CD14-positive monocyte (primary cell): ENCODE results near the gene LMX1B. TPM values are rescaled to one million over a fixed set of nuclear protein-coding genes. Genes with fewer than 3 reads are reported as not detected.

Experiments used
- DNase-seq, 3 donors: peaks; one replicate each; pipeline ENCODE4 v3.0.0-alpha.2; 2011 to 2022
- H2AFZ ChIP-seq: 2 replicates; pipeline ENCODE4 v1.6.0; 2012; ENCODE audit warnings: mild to moderate bottlenecking, low read depth, low read length, inconsistent platforms; ENCODE audit not compliant: insufficient read depth, poor library complexity, severe bottlenecking
- H3K27ac ChIP-seq, 2 donors: 1 replicate in 1 of 2; 2 replicates in 1 of 2; pipeline ENCODE4 v1.5.1; 2012 to 2013; ENCODE audit warnings: low read length in 2 of 2, control low read depth in 1 of 2, inconsistent platforms in 1 of 2, low read depth in 1 of 2, mild to moderate bottlenecking in 1 of 2
- H3K27me3 ChIP-seq, 2 donors: one replicate each; pipeline versions ENCODE4 v1.6.0 to v1.6.1; 2011 to 2013; ENCODE audit warnings: low read length in 2 of 2; ENCODE audit not compliant: control insufficient read depth in 2 of 2, insufficient read depth in 2 of 2
- H3K36me3 ChIP-seq, 2 donors: replicated peaks in 1 of 2; 1 replicate in 1 of 2; 2 replicates in 1 of 2; pipeline versions ENCODE4 v1.5.1 to v1.6.1; 2012 to 2013; ENCODE audit warnings: low read length in 2 of 2, control low read depth in 1 of 2, inconsistent platforms in 1 of 2, mild to moderate bottlenecking in 1 of 2; ENCODE audit not compliant: insufficient read depth in 2 of 2, control insufficient read depth in 1 of 2
- H3K4me1 ChIP-seq, 2 donors: 1 replicate in 1 of 2; 2 replicates in 1 of 2; pipeline versions ENCODE4 v1.5.1 to v1.6.1; 2012 to 2013; ENCODE audit warnings: low read length in 2 of 2, control low read depth in 1 of 2, inconsistent platforms in 1 of 2, mild to moderate bottlenecking in 1 of 2, moderate library complexity in 1 of 2; ENCODE audit not compliant: insufficient read depth in 2 of 2, control insufficient read depth in 1 of 2
- H3K4me2 ChIP-seq: replicated peaks from 2 replicates; pipeline ENCODE3; 2012; ENCODE audit warnings: low read length, moderate library complexity, mild to moderate bottlenecking; ENCODE audit not compliant: poor library complexity, severe bottlenecking; ENCODE audit errors: extremely low read depth
- H3K4me3 ChIP-seq, 3 experiments: fragments of 200-600 bp in 1 of 3; sonication (generic) in 1 of 3; replicated peaks in 1 of 3; 1 replicate in 2 of 3; 2 replicates in 1 of 3; pipeline ENCODE4 v1.5.1; 2011 to 2013; ENCODE audit warnings: low read length in 3 of 3, mild to moderate bottlenecking in 3 of 3, control low read depth in 2 of 3, low read depth in 2 of 3, inconsistent platforms in 1 of 3, moderate library complexity in 1 of 3
- H3K79me2 ChIP-seq: 2 replicates; pipeline ENCODE4 v1.6.0; 2012; ENCODE audit warnings: mild to moderate bottlenecking, control low read depth, inconsistent platforms, low read length, moderate library complexity; ENCODE audit not compliant: insufficient read depth
- H3K9ac ChIP-seq: 2 replicates; pipeline ENCODE4 v1.6.0; 2017; ENCODE audit warnings: low read length, mild to moderate bottlenecking; ENCODE audit not compliant: insufficient read depth, poor library complexity, severe bottlenecking
- H3K9me3 ChIP-seq, 2 donors: replicated peaks in 1 of 2; 1 replicate in 1 of 2; 2 replicates in 1 of 2; pipeline versions ENCODE4 v1.5.1 to v1.6.1; 2012 to 2013; ENCODE audit warnings: low read length in 2 of 2, control low read depth in 1 of 2; ENCODE audit not compliant: control insufficient read depth in 1 of 2, insufficient read depth in 1 of 2
- H4K20me1 ChIP-seq: 2 replicates; pipeline ENCODE4 v1.6.0; 2012; ENCODE audit warnings: mild to moderate bottlenecking, low read length, control low read depth, moderate library complexity; ENCODE audit not compliant: insufficient read depth
- H3K27ac Mint-ChIP-seq, 7 donors: one replicate each; pipeline ENCODE4 v1.8.0; 2020; ENCODE audit warnings: mild to moderate bottlenecking in 7 of 7, mixed read lengths in 7 of 7, moderate library complexity in 6 of 7, inconsistent platforms in 2 of 7
- H3K27me3 Mint-ChIP-seq, 3 donors: one replicate each; pipeline ENCODE4 v1.8.0; 2021 to 2022; ENCODE audit warnings: low read depth in 3 of 3, mild to moderate bottlenecking in 3 of 3, mixed read lengths in 3 of 3, moderate library complexity in 3 of 3, inconsistent platforms in 1 of 3
- H3K36me3 Mint-ChIP-seq, 2 donors: one replicate each; pipeline ENCODE4 v1.8.0; 2020; ENCODE audit warnings: mixed read lengths in 2 of 2, inconsistent platforms in 1 of 2, mild to moderate bottlenecking in 1 of 2
- H3K4me1 Mint-ChIP-seq: one replicate; pipeline ENCODE4 v1.8.0; 2020; ENCODE audit warnings: mild to moderate bottlenecking, mixed read lengths
- H3K4me3 Mint-ChIP-seq, 2 donors: one replicate each; pipeline ENCODE4 v1.8.0; 2020; ENCODE audit warnings: mild to moderate bottlenecking in 2 of 2, mixed read lengths in 2 of 2, moderate library complexity in 1 of 2
- H3K9me3 Mint-ChIP-seq, 7 donors: one replicate each; pipeline ENCODE4 v1.8.0; 2020 to 2022; ENCODE audit warnings: mixed read lengths in 7 of 7, mild to moderate bottlenecking in 6 of 7, moderate library complexity in 6 of 7, inconsistent platforms in 2 of 7
- WGBS: methylation state at CpG from one replicate; pipeline ENCODE4 v1.1.5; 2013; ENCODE audit warnings: missing lambda C conversion rate; ENCODE audit not compliant: insufficient coverage; 5-methylcytosine and 5-hydroxymethylcytosine counted together
- intact Hi-C, 2 donors: fragments of 100-400 bp; cut with micrococcal nuclease; formaldehyde crosslinking; loops; one replicate each; pipeline versions ENCODE4 v1.15.0 to v1.15.1; 2023
- polyA plus RNA-seq, 3 donors: library from polyadenylated mRNA; depleted of rRNA in 1 of 3; unstranded in 2 of 3; stranded (reverse) in 1 of 3; fragments of 300-500 nt in 2 of 3; fragments of >200 nt in 1 of 3; fragmentation: Illumina TruSeq in 2 of 3; gene quantifications; 1 replicate in 2 of 3; 2 replicates in 1 of 3; pipeline ENCODE4 v1.2.3, GENCODE V29; 2012 to 2021
- TF ChIP-seq, protein P1 (sequence below): fragments of 200-600 bp; IDR thresholded peaks from one replicate; pipeline ENCODE4 v1.8.0; 2022; ENCODE audit warnings: antibody characterized with exemption, mild to moderate bottlenecking

The LMX1B gene
- polyA plus RNA-seq, 3 donors, result not detected

DNA sequence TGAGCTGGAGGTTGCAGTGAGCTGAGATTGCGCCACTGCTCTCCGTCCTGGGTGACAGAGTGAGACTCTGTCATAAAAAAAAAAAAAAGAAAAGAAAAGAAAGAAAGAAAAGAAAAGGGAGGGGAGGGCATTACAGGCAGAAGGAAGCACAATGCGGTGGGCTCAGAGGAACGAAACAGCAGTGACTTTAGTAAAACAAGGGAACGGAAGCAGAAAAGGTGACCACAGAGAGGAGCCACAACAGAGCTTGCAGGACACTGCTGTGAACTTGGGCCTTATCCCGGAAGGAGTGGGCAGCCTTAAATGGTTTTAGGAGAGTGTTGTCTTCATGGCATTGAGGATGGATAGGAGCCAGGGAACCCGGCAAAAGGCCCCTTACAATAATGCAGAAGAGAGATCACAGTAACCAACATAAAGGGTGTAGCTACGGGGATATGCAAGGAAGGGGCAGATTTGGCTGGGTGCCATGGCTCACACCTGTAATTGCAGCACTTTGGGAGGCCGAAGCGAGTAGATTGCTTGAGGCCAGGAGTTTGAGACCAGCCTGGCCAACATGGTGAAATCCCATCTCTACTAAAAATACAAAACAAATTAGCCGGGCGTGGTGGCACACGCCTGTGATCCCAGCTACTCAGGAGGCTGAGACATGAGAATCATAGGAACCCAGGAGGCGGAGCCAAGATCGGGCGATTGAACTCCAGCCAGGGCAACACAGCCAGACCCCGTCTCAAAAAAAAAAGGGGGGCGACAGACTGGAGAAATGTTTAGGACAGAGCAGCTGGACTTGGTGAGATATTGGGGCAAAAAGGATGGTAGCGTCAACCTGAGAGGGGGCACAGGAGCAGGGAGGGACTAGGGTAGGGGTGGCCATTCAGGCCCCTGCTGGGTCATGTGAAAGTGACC lies 107.2 kb downstream of the LMX1B start:
- no peak for DNase-seq
- Mint-ChIP-seq H3K27me3 (peaks cover 7 to 14% (median 13%) of the 10 kb centered on the region in 3 donors), H3K4me1 (peaks cover 51% of the 10 kb centered on the region), H3K27ac (peak overlapping the region; percentile 92 to 99 (median 98)), H3K9me3 (peaks cover 0 to 4% (median 0%) of the 10 kb centered on the region in 7 donors), H3K36me3 (no peaks in the 10 kb centered on the region), H3K4me3 (peak overlapping the region; percentile 61 to 86)
- intact Hi-C loops, result no loop called here
- peak overlapping the region; percentile 95 for H3K4me2 ChIP-seq
- H3K79me2 ChIP-seq, result no peaks in the 10 kb centered on the region
- peak overlapping the region in 1 of 3 experiments; percentile 88 for H3K4me3 ChIP-seq
- H3K27ac ChIP-seq, result peak overlapping the region; percentile 90 to 93
- peaks cover 42 to 52% of the 10 kb centered on the region in 2 donors for H3K4me1 ChIP-seq
- no peaks in the 10 kb centered on the region for H3K36me3 ChIP-seq
- H3K27me3 ChIP-seq, result no peaks in the 10 kb centered on the region
- 61% methylated on average over 11 of the region's 19 CpGs for WGBS
- H3K9me3 ChIP-seq, result no peaks in the 10 kb centered on the region
- peak overlapping the region; percentile 37 for H3K9ac ChIP-seq
- TF ChIP-seq, protein P1, sequence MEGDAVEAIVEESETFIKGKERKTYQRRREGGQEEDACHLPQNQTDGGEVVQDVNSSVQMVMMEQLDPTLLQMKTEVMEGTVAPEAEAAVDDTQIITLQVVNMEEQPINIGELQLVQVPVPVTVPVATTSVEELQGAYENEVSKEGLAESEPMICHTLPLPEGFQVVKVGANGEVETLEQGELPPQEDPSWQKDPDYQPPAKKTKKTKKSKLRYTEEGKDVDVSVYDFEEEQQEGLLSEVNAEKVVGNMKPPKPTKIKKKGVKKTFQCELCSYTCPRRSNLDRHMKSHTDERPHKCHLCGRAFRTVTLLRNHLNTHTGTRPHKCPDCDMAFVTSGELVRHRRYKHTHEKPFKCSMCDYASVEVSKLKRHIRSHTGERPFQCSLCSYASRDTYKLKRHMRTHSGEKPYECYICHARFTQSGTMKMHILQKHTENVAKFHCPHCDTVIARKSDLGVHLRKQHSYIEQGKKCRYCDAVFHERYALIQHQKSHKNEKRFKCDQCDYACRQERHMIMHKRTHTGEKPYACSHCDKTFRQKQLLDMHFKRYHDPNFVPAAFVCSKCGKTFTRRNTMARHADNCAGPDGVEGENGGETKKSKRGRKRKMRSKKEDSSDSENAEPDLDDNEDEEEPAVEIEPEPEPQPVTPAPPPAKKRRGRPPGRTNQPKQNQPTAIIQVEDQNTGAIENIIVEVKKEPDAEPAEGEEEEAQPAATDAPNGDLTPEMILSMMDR, result no peak
- peak overlapping the region; percentile 31 for H2AFZ ChIP-seq
- no peaks in the 10 kb centered on the region for H4K20me1 ChIP-seq

DNA sequence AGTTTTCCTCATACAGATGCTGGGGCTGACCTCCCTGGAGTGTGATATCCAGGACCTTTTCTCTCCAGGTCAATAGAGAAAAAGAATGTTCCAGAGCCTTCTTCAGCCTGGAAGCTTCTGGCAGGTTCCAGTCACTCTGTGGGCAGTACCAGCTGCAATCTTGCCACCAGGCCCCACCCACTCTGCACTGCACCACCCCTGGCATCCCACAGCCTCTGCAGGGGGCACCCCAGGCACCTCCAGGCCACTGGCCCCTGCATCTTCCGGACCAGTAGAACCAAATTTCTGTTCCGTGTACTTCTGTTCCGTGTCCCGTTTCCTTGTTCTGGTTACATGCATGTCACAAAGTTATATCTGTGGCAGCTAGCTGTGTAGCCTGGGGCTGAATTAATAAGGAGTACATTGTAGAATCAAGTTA lies 107.8 kb downstream of the LMX1B start:
- TF ChIP-seq, protein P1, result no peak
- H2AFZ ChIP-seq, result peak overlapping the region; percentile 96
- DNase-seq, result no peak
- H3K27ac Mint-ChIP-seq, result peak overlapping the region; percentile 92 to 99 (median 98)
- H3K4me3 ChIP-seq, result peak overlapping the region in 2 of 3 experiments; percentile 88 to 92
- H4K20me1 ChIP-seq, result no peaks in the 10 kb centered on the region
- H3K4me3 Mint-ChIP-seq, result peak overlapping the region; percentile 84 to 86
- H3K36me3 Mint-ChIP-seq, result no peaks in the 10 kb centered on the region
- H3K79me2 ChIP-seq, result no peaks in the 10 kb centered on the region
- peak overlapping the region; percentile 95 for H3K4me2 ChIP-seq
- peaks cover 51% of the 10 kb centered on the region for H3K4me1 Mint-ChIP-seq
- peaks cover 0 to 4% (median 0%) of the 10 kb centered on the region in 7 donors for H3K9me3 Mint-ChIP-seq
- no peaks in the 10 kb centered on the region for H3K9me3 ChIP-seq
- no peak overlapping the region for H3K9ac ChIP-seq
- peak overlapping the region; percentile 90 to 93 for H3K27ac ChIP-seq
- WGBS, result 55% methylated on average over 4 of the region's 4 CpGs
- H3K36me3 ChIP-seq, result no peaks in the 10 kb centered on the region
- intact Hi-C loops, result no loop called here
- peaks cover 7 to 17% (median 13%) of the 10 kb centered on the region in 3 donors for H3K27me3 Mint-ChIP-seq
- peaks cover 42 to 52% of the 10 kb centered on the region in 2 donors for H3K4me1 ChIP-seq
- no peaks in the 10 kb centered on the region for H3K27me3 ChIP-seq
